HG03025 (cell line): Measurements from ENCODE around the gene USP24.
A peak's percentile ranks its signal among the peaks of the same experiment; 100 is the strongest.

Experiments used
- ATAC-seq: cut with Tn5 transposase; IDR thresholded peaks from one replicate; pipeline ENCODE4 v1.9.1; 2021; ENCODE audit warnings: mild to moderate bottlenecking, moderate library complexity; ENCODE audit not compliant: unreplicated experiment, low FRiP score

Gene USP24

DNA sequence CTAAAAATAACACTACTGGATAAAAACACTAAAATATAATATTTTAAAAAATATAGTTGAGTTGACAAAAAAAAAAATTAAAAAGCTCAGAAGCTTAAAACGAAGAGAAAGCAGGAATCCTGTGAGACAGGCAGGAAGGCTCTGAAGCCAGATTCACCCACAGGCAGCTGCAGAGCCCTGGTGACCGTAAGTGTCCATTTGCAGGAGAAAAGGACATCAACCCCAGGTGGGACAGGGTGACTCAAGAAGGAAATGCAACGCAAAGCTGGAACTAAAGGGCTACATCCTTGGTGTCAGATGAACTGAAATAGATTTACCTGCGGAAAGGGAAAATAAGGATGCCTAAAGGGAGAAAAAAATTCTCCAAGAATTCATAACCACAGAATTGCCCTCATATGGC is 46.8 kb downstream of the USP24 start:
- no peak for ATAC-seq

DNA sequence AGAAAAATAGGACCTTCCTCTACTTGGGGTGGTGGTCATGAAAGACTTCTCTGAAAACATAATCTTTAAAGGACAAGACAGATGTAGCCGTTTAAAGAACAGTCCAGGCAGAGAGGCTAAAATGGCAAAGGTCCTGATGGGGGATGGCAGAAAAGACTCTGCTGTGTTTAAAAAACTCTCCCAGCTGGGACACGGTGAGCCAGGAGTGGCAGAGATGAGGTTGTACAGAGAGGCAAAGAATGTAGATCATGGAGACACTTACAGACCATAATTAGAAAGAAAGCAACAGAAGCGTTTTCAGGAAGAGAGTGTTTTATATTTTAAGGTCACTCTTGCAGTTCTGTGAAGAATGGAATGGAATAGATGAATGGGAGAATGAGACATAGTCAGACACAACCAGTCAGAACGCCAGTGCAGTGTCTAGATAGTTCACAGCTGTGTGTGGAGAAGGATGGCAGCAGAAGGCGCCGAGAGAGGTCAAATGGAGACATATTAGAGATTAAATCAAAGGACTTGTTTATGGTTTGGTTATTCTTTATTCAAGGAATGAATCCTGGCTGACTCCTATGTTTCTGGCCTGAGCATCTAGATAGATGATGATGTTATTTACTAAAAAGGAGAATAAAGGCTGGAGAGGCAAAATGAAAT is 47.8 kb downstream of the USP24 start:
- no peak for ATAC-seq

- ATAC-seq, result no peak
Measured at GRCh38 chr1:55164906-55165305, 50.3 kb downstream of the USP24 start.

- ATAC-seq, result no peak
Measured at GRCh38 chr1:55159571-55159970, 55.6 kb downstream of the USP24 start.

GRCh38 chr1:55156608-55157007 is 58.6 kb downstream of the USP24 start:
- ATAC-seq, result no peak

GRCh38 chr1:55156093-55156492 is 59.1 kb downstream of the USP24 start:
- no peak for ATAC-seq

GRCh38 chr1:55155522-55155921 is 59.6 kb downstream of the USP24 start:
- ATAC-seq, result no peak

DNA sequence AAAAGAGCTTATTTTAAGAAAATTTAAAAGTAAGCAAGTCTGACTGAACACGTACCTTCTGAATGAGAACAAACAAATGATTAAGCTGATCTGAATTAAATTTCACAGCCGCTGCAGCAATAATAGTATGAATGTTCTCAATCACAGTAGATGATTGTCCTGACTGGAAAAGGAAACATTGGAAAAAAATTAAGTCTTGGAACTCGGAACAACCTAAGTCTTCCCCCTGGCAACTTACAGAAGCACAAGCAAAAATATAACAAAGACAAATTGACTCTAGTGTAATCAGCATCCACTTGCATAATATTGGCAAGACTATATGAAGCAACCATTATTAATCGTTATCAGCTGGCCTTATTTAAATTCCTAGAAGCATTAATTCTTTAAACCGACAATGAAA is 60.5 kb downstream of the USP24 start:
- ATAC-seq, result no peak

GRCh38 chr1:55153031-55153430 is 62.1 kb downstream of the USP24 start:
- no peak for ATAC-seq

DNA sequence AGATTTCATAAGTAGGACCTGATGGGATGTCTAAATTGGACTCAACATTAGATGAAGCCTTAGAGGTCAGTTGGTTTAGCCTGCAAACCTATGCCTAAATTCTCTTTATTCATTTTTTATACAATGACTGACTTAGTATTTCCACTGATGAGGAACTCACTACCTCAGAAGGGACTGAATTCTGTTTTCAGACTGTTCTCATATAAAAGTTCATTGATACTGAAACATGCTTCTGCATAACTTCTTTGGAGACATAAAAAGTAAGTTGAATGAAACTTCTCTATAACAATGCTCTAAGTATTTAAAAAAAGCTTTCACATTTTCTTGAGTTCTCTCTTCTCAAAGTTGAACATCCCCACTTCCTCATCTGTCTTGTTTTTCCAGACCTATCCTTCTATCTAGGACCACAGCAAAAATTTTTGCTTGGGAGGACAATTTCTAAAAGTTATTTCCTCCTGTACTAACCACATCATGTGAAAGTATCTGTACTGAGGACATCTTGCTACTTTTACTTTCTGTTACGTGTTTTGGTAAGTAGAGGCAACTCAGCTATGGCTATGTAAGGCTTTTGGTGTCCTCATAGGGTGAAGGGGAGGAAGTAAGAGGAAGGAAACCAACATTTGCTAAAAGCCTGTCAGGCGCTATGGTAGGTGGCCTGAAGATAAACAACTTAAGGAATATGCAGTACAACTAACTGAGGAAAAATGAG is 64.1 kb downstream of the USP24 start:
- peak; percentile 55 for ATAC-seq

- ATAC-seq, result no peak
Measured at GRCh38 chr1:55148676-55149075, 66.5 kb downstream of the USP24 start.

DNA sequence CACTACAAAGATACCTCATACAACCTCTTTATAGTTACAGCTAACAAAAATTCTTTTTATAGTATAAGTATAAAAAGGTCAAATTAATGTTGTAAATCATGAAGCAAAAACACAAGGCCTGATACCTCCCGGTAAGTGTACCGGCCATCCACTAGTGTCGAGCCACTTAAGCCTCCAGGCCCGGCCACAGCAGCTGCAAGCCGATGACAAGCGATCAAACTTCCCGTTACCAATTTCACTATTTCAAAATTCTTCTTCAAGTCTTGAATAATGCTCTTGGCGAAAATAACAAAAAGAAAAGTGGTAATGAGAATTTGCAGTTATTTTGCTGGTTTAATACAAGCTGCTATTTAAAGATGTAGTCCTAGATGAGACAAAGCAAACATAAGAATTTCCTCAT is 67.6 kb downstream of the USP24 start:
- ATAC-seq, result no peak

DNA sequence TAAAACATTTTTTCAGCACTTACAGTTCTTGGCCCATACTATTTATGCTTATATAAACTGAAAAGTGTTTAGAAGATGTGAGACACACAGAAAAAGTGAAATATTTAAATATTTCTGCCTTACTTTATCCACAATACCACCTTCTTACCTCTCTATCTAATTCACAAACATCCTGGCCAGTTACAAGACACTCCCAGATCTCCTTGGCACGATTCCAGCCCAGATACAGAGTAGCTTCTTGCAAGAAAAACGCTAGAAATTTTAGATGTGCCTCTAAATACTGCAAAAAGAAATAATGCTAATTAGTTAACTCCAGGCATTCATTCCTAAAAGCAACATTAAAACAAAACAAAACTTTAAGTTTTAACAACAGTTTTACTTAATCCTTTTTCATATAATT is 68.4 kb downstream of the USP24 start:
- no peak for ATAC-seq

DNA sequence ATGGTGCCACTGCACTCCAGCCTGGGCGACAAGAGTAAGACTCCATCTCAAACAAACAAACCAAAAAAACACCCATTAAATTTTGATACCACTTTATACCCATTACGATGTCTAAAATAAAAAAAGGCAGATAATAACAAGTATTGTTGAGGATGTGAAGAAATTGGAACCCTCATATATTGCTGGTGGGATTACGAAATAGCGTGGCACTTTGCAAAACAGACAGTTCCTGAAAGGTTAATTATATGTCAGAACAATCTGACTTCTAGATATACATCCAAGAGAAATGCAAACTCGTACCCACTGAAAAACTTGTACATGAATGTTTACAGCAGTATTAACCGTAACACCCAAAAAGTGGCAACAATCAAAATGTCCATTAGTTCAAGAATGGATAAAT is 70.3 kb downstream of the USP24 start:
- ATAC-seq, result no peak

DNA sequence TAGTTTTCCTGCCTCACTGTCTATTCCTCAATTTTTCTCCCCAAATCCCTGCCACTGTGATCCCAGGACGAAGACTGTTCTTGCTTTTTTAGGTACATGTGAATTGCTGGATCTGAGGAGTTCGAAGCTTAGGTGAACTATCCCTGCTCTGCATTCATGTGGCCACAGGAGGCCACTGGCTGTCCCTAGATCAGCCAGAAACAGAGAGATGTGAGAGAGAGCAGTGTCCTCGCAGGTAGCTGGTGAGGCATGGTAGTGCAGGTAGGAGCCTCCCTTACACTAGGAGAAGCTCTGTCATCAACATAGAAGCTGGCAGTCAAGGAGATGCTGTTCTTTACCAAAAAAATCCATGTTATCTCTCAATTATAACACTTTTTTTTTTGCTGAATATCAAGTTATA is 71.5 kb downstream of the USP24 start:
- ATAC-seq, result no peak

GRCh38 chr1:55141295-55141893 is 73.8 kb downstream of the USP24 start:
- ATAC-seq, result no peak

DNA sequence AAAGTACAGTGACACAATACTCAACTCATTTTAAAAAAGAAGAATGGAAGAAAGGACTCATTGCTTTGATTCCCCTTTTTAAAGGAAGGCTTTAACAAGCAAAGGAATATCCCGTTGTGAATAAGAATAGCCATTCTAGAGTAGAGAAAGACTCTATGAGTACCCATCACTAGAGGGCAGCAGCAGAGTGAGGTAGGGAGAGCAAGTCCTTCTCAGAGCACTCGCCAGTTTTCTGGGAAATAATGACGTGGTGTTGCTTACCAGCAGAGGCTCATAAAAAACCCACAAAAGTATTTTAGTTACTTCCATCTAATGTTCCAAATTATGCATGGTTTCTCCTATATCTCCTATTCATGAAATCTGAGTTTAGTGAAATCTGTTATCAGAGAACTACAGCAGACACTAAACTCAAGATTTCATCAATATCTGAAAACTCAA is 74.6 kb downstream of the USP24 start:
- ATAC-seq, result peak; percentile 69

GRCh38 chr1:55140137-55140536 is 75.0 kb downstream of the USP24 start:
- no peak for ATAC-seq

DNA sequence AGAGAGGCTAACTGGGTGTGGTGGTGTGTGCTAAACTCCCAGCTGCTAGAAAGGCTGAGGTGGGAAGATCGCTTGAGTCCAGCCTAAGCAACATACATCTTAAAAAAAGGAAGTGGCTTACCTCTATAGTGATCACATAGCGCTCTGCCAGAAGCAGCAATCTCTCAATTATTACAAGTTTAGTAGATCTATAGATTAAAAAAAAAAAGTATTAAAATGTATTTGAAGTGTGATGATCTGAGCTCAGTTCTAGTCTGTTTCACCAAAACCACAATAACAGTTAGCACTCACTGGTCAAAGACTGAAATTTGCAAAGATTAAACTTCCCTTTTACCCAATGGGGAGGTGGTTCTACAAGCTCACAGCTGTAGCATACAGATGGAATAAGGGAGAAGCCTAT is 76.3 kb downstream of the USP24 start:
- ATAC-seq, result no peak

DNA sequence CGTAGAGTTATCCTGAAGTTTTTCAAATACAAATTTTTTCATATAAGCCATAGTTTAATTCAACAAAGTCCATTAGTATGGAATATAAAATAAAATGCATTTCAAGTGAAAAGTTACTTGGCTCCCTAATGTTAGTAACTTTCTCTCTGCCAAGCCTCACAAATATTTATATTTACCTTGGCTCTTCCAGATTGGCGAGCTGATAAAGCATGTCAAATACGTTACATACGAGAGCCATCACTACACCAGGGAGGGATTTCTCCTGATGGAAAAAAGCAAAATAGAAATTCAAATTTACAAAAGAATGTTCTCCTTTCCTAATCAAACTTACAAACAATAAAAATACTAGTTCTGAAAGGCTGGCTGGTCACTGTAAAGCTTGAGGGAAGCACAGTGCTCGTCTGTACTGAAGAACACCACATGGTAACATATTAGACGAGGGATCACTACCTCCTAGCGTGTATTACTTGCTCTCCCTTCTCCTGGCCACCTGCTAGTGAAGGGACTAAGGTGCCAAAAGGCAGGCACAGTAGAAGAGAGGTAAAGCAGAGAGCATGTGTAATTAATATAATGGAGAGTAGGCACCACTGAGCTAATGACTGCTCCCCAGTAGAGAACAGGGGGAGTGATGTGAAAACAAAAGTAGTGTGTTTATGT is 80.9 kb downstream of the USP24 start:
- no peak for ATAC-seq

DNA sequence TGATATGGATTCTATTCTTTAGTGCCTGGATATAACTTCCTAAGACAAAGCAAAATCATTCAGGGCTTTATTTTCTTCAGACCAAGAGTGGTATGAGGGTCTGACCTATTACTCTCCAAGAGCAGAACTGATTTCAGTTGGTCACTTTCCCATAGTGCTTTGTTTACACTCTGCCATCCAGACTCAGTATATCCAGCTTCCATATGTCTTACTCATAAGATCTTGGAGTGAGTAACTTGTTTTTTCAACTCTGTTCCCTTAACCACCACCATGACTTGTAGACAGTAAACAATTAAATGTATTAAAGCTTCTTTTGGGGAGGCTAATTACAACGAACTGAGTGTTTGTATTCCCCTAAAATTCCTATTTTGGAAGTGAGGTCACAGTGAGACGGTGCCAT is 83.4 kb downstream of the USP24 start:
- ATAC-seq, result no peak
